Anterior cingulate cortex (tissue), 58 donors: ENCODE results near the gene FGF18.

Experiments
- DNase-seq, 58 donors: peaks; one replicate each; lab custom pipeline; 2025; lab: John Stamatoyannopoulos, UW

FGF18 gene

DNA sequence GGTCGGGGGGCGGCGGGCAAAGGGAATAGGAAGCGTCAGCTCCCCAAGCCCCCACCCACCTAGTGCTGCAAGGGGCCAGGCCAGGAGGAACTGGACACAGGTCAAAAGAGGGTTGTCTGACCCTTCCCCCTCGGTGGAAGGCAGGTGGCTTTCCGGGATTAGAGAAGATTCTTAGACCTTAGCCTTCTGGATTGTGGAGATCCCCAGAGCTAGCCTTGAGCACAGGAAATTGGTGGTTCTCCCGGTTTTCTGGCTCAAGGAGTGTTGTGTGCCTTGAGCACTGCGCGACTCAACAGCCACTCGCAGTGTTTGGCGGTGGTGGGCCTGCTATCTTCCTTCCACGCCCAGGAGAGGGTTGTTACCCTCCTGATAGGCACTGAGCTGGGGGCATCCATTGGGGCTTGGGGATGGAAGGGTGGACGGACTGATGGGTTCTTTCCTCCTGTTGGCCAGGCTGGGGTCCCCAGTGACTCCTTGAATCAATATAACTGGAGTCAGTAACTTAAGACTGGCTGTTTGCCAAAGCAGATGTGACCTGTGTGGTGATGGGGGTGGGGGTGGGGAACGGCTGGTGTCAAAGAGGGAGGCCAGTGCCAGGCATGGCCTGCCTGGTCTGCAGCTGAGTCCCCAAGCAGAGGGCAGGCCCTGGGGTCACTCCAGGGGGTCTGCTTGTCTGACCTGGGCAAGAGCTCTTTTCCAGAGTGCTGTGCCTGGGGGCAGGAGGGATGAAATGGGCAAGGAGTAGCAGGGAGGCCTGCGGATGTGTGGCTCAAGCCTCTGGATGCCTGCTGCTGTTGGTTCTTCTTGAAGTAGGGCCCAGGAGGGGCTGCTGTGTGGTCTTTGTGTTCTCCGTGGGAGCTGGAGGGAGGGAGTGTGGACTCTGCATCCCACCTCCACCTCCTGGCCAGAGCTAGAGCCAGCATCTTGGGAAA lies 2.1 kb downstream of the FGF18 start:
- DNase-seq = no peak

- no peak for DNase-seq
Measured at GRCh38 chr5:171422495-171422894, 3.0 kb downstream of the FGF18 start.

GRCh38 chr5:171422902-171423663 lies 3.6 kb downstream of the FGF18 start:
- no peak for DNase-seq

DNA sequence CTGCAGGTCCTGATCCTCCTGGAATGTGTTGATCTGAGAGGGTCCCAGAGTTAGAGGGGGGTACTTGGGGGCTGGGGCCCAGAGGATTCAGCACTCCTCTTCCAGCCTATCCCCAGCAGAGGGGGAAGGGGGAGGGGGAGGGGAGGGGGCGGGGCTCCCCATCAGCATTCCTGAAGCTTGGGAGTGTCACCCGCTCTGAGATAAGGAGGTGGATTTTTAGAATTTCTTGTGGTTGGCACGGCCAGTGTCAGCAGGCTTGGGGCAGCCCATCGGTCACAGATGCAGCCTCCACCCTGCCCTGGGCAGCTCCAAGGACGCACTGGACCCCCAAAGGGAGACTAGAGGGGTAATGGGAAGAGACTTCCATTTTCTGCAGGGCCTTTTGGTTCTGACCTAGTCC lies 5.3 kb downstream of the FGF18 start:
- no peak for DNase-seq

DNA sequence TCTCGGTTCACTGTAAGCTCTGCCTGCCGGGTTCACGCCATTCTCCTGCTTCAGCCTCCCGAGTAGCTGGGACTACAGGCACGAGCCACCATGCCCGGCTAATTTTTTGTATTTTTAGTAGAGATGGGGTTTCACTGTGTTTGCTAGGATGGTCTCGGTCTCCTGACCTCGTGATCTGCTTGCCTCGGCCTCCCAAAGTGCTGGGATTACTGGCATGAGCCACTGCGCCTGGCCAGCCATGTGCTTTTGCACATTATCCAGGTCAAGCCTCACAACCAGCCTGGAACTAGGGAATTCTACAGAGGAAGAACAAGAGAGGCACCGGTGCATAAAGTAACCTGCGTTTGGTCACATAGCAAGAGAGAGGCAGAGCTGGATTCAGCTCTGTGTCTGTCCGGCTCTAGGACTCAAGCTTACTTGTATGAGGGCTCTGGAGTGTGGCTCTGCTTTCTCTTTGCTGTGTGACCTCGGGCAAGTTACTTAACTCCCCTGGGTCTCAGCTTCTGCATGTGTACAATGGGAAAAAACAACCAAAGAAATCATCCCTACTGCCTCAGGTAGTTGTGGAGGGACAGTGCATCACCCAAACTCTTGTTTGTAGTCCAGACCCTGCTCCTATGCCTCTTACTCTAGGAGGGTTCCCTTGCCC lies 6.3 kb downstream of the FGF18 start:
- DNase-seq = no peak

DNA sequence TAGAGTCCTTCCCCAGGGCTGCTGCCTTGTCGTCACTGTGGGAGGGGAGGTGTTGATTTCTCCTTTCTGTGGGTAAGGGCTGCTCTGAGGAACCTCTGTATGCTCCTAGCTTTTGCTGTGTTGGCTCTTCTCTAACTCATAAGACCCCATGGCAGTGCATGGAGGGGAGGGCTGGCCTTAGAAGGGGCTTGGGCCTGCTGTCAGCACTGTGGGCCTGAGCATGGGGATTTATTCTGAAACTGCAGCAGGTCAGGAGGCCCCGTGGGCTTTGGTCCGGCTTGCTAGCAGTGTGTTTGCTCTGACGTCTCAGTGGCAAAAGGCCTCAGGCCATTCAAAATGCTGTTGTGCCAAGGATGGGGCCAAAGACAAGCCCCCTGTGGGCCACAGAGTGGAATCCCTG lies 6.8 kb downstream of the FGF18 start:
- no peak for DNase-seq

GRCh38 chr5:171426680-171427079 lies 7.2 kb downstream of the FGF18 start:
- DNase-seq = no peak

- no peak for DNase-seq
Measured at GRCh38 chr5:171427318-171428167, 8.1 kb downstream of the FGF18 start.

DNA sequence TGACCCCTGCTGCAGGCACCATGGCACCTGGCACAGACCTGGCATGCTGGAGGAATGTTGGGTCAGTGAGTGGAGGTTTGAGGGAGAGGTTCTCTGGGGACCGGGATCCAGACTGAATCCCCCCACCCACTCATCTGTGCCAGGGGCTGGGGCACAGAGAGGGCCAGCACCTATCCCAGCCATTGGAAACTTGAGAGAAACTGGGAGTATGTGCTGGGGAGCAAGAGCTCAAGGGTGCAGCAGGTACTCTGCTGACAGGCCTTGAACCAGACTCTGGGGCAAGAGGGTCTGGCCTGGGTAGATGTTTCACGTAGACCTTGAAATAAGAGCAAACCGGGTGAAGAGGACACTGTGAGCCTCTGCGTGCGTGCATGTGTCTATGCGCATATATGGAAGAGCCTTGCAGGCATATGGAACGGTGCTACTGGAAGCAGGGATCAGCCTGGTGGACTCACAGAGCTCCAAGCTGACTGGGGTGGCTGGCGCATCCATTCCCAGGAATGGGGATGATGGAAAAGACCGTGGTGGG lies 8.8 kb downstream of the FGF18 start:
- DNase-seq = no peak

DNA sequence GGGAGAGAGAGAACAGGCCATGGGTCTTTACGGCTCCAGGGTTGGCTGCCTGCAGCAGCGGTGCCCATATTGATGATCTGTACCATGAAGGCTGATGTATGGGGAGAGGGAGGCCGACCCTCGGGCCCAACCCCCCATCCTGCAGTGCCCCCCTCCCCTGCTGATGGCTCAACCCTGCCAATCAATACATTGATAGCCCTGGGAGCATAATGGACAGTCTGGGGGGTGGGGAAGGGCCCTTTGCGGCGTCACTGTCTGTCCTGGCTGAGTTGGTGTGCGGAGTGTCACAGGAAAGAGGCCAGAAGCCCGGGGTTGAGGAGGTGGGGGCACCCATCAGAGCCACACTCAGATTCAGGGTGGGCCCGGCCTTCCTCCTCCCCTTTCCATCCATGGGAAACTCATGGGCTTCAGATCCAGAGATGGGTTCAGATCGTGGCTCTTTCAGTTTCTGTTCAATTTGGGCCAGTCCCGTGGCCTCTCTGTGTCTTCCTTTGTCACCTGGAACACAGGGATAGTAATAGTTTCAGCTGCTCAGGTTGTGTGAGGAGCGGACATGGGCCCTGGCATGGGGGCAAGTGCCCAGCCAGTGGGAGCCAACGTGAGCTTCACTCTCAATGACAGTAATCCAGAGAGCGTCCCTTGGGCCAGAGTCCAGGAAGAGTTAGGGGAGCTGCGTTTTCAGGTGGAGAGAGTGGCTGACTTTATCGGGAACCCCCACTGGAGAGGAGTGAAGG lies 9.5 kb downstream of the FGF18 start:
- DNase-seq = no peak

GRCh38 chr5:171429543-171429910 lies 10.1 kb downstream of the FGF18 start:
- no peak for DNase-seq

- DNase-seq = no peak
Measured at GRCh38 chr5:171431251-171431777, 11.9 kb downstream of the FGF18 start.

- DNase-seq = no peak
Measured at GRCh38 chr5:171432076-171432475, 12.6 kb downstream of the FGF18 start.

- DNase-seq = no peak
Measured at GRCh38 chr5:171432583-171433351, 13.3 kb downstream of the FGF18 start.

DNA sequence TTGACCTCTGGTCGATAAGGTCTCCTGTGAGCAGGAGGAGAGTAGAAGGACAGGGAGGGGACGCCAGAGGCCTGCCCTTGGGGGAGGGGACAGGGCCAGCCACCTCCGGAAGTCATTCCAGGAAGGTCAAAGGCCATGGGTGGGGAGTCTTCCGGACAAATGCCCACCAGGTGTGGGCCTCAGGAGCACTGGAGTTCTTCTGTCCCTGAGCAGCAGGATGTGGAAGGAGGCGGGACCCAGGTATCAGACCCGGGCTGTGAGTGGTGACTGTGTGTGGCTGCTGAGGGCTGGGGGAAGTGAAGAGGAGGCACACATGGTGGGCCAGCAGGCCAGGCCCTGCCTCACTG lies 13.9 kb downstream of the FGF18 start:
- no peak for DNase-seq

- DNase-seq = no peak
Measured at GRCh38 chr5:171433982-171434676, 14.7 kb downstream of the FGF18 start.

DNA sequence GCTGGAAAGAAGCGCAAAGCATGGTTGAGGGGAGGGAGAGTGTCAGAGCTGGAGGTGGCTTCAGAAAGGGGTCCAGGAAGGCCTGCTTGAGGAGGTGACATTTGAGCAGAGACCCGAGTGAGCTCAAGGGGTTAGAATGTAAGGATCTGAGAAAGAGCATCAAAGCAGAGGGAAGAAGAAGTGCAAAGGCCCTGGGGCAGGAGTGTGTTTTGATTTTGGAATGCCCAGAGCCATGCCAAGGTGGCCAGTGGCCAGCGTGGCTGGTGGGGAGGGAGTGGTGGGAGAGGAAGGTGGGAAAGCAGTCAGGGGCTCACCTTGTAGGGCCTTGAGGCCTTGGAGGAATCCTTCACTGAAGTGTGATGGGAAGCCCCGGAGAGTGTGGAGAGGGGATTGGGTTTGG lies 15.4 kb downstream of the FGF18 start:
- DNase-seq = no peak

- no peak for DNase-seq
Measured at GRCh38 chr5:171435908-171436307, 16.5 kb downstream of the FGF18 start.
